ENCODE data around the gene GUCY1A1. TPM values are rescaled to one million over a fixed set of nuclear protein-coding genes. Genes with fewer than 3 reads are reported as not detected.

The GUCY1A1 gene
- total RNA-seq, 1 donor from 2014 or later: 63.1 TPM

DNA sequence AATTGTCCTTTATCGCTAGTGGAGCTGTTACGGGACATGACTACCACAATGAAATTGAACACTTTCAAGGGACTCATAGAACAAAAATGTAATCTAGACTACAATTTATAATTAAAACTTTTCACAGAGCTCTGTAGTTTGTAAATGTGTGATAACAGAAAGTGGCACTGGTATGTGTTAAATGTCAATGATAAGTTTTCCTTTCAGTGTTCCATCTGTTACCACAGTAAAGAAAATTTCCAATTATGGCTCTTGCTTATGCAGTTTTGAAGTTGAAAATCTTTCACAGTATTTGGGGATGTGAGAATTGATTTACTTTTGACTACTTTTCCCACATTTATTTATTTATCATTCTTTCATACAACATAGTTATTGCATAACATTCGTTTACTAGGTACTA lies 40.1 kb upstream of the GUCY1A1 start:
- intact Hi-C loops (cut with DNase I): no loop called here
- TF ChIP-seq, protein P1, sequence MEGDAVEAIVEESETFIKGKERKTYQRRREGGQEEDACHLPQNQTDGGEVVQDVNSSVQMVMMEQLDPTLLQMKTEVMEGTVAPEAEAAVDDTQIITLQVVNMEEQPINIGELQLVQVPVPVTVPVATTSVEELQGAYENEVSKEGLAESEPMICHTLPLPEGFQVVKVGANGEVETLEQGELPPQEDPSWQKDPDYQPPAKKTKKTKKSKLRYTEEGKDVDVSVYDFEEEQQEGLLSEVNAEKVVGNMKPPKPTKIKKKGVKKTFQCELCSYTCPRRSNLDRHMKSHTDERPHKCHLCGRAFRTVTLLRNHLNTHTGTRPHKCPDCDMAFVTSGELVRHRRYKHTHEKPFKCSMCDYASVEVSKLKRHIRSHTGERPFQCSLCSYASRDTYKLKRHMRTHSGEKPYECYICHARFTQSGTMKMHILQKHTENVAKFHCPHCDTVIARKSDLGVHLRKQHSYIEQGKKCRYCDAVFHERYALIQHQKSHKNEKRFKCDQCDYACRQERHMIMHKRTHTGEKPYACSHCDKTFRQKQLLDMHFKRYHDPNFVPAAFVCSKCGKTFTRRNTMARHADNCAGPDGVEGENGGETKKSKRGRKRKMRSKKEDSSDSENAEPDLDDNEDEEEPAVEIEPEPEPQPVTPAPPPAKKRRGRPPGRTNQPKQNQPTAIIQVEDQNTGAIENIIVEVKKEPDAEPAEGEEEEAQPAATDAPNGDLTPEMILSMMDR (IDR thresholded peaks at IDR 0.05): no peak
- DNase-seq: no peak
- no peak overlapping the region for H3K27ac ChIP-seq
- no peak for ATAC-seq
- no peaks in the 10 kb centered on the region for H3K4me1 ChIP-seq
- no peaks in the 10 kb centered on the region for H3K36me3 ChIP-seq
- H3K4me3 ChIP-seq: no peak overlapping the region
- H3K27me3 ChIP-seq (ENCODE audit: low read depth): no peaks in the 10 kb centered on the region
- no peaks in the 10 kb centered on the region for H3K9me3 ChIP-seq

DNA sequence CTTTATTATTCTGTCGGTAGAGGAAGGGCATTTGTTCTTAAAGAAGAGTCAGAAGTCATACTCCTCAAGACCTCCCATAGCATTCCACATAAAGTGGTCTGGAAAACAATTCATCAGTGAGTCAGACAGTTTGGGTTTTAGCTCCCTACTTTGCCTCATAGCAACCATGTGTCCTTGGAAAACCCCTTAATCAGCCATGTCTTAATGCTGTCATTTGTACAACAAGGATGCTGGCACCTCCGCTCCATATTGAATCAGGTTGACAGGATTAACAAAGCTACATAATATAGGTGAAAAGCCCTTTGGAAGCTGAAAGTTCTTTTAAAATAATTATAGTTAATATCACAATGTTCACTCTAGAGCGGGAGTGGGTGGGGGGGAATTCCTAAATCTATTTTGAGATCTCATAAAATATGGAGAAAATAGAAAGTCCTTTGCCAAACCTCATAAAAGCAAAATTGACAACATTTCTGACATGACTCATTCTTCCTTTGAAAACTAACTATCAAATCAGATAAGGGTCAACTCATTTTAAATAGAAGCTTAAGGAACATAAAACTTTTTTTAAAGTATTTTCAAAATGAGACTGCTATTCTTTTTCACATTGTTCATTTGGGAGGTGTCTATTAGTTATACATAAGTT lies 37.3 kb upstream of the GUCY1A1 start:
- Histone ChIP-seq H3K4me3 (no peak overlapping the region), H3K4me1 (no peaks in the 10 kb centered on the region), H3K27ac (no peak overlapping the region), H3K27me3 (ENCODE audit: low read depth) (no peaks in the 10 kb centered on the region), H3K36me3 (no peaks in the 10 kb centered on the region), H3K9me3 (no peaks in the 10 kb centered on the region)
- no peak for DNase-seq
- TF ChIP-seq, protein P1 (IDR thresholded peaks at IDR 0.05): no peak
- intact Hi-C loops (cut with DNase I): no loop called here
- no peak for ATAC-seq

DNA sequence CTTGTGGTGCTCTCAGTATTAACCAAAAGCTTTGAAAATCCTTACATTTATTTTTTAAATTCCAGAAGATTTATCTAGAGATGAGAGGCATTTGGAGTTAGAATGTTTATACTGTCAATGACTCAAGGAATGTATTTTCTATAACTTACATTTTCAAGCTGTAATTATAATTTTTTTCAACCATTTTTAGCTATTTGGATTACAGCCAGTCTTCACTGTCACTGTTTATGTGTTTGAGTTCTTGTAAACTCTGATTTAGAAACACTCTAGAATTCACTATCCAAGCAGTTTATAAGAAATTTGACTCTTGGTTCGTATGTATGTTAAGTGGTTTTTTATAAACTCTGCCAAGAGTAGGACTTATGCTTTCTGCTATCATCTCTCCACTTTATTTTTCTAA lies 36.7 kb upstream of the GUCY1A1 start:
- H3K27me3 ChIP-seq (ENCODE audit: low read depth): no peaks in the 10 kb centered on the region
- TF ChIP-seq, protein P1 (IDR thresholded peaks at IDR 0.05): no peak
- DNase-seq (no peak), ATAC-seq (no peak)
- no peaks in the 10 kb centered on the region for H3K36me3 ChIP-seq
- no peaks in the 10 kb centered on the region for H3K9me3 ChIP-seq
- no peak overlapping the region for H3K27ac ChIP-seq
- no peak overlapping the region for H3K4me3 ChIP-seq
- no peaks in the 10 kb centered on the region for H3K4me1 ChIP-seq
- intact Hi-C loops (cut with DNase I): no loop called here

DNA sequence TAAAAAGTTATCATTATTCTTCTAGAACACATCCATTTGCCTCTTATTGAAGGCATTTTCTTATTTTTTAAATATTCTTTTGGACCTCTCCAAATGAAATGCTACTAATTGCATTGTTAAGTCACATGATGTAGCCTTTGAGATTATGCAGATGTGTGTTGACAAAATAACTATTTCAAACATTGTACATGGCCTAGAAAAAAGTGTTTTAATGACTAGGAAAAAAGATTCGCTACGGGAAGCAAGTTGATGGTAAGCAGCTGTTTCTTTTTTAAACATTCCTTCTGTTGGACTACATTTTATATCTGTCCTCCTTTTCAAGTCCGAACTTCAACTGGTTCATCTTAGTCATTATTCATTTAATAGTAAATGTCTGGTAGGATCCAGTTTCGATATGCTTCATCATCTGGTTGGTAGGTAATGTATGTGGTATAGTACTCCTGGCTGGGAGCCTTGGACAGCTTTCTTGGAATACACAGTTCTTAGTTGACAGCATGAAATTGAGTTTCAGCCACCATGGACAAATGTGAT lies 34.3 kb upstream of the GUCY1A1 start:
- intact Hi-C loops (cut with DNase I): no loop called here
- no peaks in the 10 kb centered on the region for H3K27me3 ChIP-seq (ENCODE audit: low read depth)
- H3K36me3 ChIP-seq: no peaks in the 10 kb centered on the region
- H3K4me1 ChIP-seq: no peaks in the 10 kb centered on the region
- no peaks in the 10 kb centered on the region for H3K9me3 ChIP-seq
- DNase-seq (no peak), ATAC-seq (no peak)
- TF ChIP-seq, protein P1 (IDR thresholded peaks at IDR 0.05): no peak
- H3K4me3 ChIP-seq: no peak overlapping the region
- H3K27ac ChIP-seq: no peak overlapping the region

DNA sequence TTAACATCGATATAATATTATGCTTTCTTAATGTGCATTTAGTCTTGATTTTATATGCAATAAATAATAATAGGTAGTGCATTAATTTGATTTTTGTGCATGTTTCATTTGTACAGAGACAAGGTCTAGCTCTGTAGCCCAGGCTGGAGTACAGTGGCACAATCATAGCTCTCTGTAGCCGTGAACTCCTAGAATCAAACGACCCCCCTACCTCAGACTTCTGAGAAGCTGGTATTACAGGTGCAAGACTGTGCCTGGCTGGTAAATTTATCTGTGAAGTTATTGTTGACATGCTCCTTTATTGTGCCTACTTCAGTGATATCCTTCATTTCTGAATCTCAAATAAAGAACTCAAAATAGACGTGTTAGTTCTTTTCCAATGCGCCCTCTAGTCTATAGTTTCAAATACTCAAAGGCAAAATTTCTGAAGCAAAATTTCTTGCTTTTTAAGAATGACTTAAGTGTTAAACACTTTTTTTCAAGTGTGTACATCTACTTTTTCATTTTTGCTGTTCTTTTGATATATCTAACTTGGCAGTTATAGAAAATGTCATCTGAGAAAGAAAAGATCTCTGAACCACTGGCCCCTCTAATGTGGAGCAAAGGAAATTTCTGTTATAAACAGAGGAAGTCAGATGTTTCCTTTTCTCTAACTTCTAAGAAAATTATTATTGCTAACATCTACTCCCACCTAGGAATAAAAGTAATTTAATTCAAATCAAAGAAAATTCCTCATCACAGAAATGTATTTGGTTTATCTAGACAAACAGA lies 28.3 kb upstream of the GUCY1A1 start:
- DNase-seq: no peak

More for the DNA sequence above, 28.3 kb upstream of the GUCY1A1 start:
- intact Hi-C loops (cut with DNase I): no loop called here
- Histone ChIP-seq H3K27ac (no peak overlapping the region), H3K9me3 (no peaks in the 10 kb centered on the region), H3K4me3 (no peak overlapping the region), H3K36me3 (no peaks in the 10 kb centered on the region), H3K27me3 (ENCODE audit: low read depth) (no peaks in the 10 kb centered on the region), H3K4me1 (peaks cover 22% of the 10 kb centered on the region)
- ATAC-seq: no peak
- TF ChIP-seq, protein P1 (IDR thresholded peaks at IDR 0.05): no peak
